ENCODE measurements around the gene SLC4A1. TPM values are rescaled to one million over a fixed set of nuclear protein-coding genes. Genes with fewer than 3 reads are reported as not detected.

SLC4A1 gene
- polyA plus RNA-seq, 3 donors: 6.4 to 11.2 (median 8.5) TPM

- no peak for DNase-seq
Measured at GRCh38 chr17:44206825-44207155, 61.1 kb downstream of the SLC4A1 start.

- DNase-seq: no peak
Measured at GRCh38 chr17:44205962-44206824, 61.7 kb downstream of the SLC4A1 start.

DNA sequence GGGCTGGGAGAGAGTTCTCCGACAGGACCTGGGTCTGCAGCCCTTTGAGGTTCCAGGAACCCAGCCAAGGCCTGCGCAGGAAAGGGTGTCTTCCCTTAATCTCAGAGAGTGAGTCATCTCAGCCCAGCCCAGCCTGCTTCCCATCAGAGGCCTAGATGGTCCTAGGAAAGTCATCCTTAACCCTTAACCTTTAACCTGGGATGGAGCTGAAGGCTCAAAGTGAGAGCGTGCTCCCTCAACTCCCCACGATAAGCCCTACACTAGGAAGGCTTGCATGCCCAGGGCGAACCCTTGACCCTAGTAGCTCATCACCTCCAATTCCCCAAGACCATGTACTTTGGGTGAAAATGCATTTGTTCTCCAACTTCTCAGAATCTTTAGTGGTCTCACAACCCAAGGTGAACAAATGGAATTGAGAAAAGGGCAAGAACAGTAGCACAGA, 63.5 kb downstream of the SLC4A1 start:
- no peak for DNase-seq

- DNase-seq: peak; percentile 34
Measured at GRCh38 chr17:44203731-44204440, 64.0 kb downstream of the SLC4A1 start.

DNA sequence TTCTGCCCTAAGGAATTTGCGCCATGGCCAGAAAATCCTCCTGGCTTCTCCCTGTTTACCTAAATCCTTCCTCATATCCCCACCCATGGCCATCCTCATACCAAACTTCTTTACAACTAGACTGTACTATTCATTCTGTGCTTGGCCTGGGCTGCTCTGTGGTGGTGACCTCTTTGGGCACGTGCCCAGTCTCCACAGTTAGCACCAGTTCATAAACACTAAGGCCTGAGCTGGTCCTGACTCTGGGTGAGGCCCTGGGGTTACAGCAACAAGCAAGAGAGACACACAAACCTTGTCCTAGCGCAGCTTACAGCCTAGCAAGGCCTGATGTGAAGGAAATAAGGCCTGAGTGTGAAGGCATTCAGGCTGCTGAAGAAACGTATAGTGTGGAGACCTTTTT, 65.2 kb downstream of the SLC4A1 start:
- no peak for DNase-seq

GRCh38 chr17:44200478-44201155, 67.3 kb downstream of the SLC4A1 start:
- DNase-seq: peak; percentile 26

DNA sequence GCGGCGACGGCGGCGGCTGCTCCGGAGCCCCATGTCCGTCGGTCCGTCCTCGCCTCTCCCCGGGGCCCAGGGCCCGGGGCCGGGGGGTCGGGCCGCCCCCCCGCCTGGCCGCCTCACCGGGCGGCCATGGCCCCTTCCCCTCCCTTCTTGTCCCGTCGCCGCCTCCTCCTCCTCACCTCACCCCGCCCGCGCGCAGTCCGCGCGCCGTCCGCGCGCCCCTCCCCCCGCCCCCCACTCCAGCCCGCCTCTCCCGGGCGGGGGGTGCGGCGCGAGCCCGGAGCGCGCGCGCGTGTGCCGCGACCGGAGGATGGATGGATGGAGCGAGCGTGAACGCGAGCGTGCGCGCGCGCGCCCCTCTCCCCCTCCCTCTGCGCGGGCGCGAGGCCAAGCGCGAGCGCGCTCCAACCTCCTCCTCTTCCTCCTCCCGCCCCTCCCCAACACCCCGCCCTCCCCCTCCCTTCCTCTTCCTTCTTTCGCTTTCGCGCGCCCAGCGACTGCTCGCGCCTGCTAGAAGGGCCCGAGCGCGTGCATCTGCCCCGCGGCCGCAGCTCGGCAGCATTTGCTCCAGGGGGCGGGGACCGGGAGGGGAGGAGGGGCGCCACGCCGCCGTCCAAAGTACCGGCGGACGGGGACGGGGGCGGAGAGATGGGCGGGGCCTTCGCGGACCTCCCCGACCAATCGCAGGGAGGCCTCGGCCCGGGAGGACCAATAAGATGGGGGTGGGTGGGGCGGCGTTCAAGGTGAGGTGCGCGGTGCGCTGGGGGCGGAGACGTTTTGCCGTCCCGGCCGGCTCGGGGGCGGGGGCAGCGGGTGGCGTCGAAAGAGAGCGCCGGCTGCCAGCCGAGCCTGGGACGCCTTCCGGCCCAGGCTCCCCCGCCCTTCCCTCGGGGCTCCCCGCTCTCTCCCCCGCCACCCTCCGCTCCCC, 68.1 kb downstream of the SLC4A1 start, which contains the start of gene ATXN7L3:
TSS of gene ATXN7L3 (minus strand) at position 332 of the 925 bp plus-strand sequence. CDS start 1,814 bp downstream, outside the sequence.
- peak; percentile 98 for DNase-seq

- DNase-seq: peak; percentile 41
Measured at GRCh38 chr17:44198721-44199552, 69.0 kb downstream of the SLC4A1 start.

Other genes starting within 250 kb of the SLC4A1 start
- gene LSM12, start 201.5 kb downstream of the SLC4A1 start, polyA plus RNA-seq (ENCODE audit: insufficient read length in 3 of 3): 10 to 100 TPM; 38.4 to 41.6 (median 39.2) TPM
- gene G6PC3, start 197.4 kb downstream of the SLC4A1 start, polyA plus RNA-seq (ENCODE audit: insufficient read length in 3 of 3): 10 to 100 TPM; 78.6 to 94.0 (median 92.4) TPM
- gene HDAC5, start 144.5 kb downstream of the SLC4A1 start, polyA plus RNA-seq (ENCODE audit: insufficient read length in 3 of 3): 10 to 100 TPM; 49.4 to 57.4 (median 53.8) TPM
- gene HROB, start 126.2 kb downstream of the SLC4A1 start, polyA plus RNA-seq (ENCODE audit: insufficient read length in 3 of 3): 1 to 10 TPM; 4.8 to 5.8 (median 5.5) TPM
- 1 to 10 TPM; 2.1 to 4.7 (median 4.4) TPM for gene ASB16, start 97.4 kb downstream of the SLC4A1 start, polyA plus RNA-seq (ENCODE audit: insufficient read length in 3 of 3)
- 10 to 100 TPM; 50.3 to 60.8 (median 50.4) TPM for gene TMUB2, start 81.2 kb downstream of the SLC4A1 start, polyA plus RNA-seq (ENCODE audit: insufficient read length in 3 of 3)
- gene ATXN7L3, start 68.3 kb downstream of the SLC4A1 start, polyA plus RNA-seq (ENCODE audit: insufficient read length in 3 of 3): 10 to 100 TPM; 62.8 to 76.8 (median 64.6) TPM
- gene UBTF, start 48.5 kb downstream of the SLC4A1 start, polyA plus RNA-seq (ENCODE audit: insufficient read length in 3 of 3): 100 to 1,000 TPM; 120 to 138 (median 125) TPM
- gene RUNDC3A, start 40.5 kb upstream of the SLC4A1 start, polyA plus RNA-seq (ENCODE audit: insufficient read length in 3 of 3): 1 to 10 TPM; 1.7 to 2.7 (median 1.7) TPM
- gene SLC25A39, start 56.7 kb upstream of the SLC4A1 start, polyA plus RNA-seq (ENCODE audit: insufficient read length in 3 of 3): 100 to 1,000 TPM; 107 to 135 (median 117) TPM
- 100 to 1,000 TPM; 270 to 310 (median 292) TPM for gene GRN, start 77.2 kb upstream of the SLC4A1 start, polyA plus RNA-seq (ENCODE audit: insufficient read length in 3 of 3)
- 10 to 100 TPM; 42.7 to 54.6 (median 49.1) TPM for gene FAM171A2, start 95.7 kb upstream of the SLC4A1 start, polyA plus RNA-seq (ENCODE audit: insufficient read length in 3 of 3)
- gene ITGA2B, start 121.5 kb upstream of the SLC4A1 start, polyA plus RNA-seq (ENCODE audit: insufficient read length in 3 of 3): 1 to 10 TPM; 5.4 to 7.0 (median 5.5) TPM
- 10 to 100 TPM; 37.9 to 62.8 (median 59.8) TPM for gene GPATCH8, start 235.3 kb upstream of the SLC4A1 start, polyA plus RNA-seq (ENCODE audit: insufficient read length in 3 of 3)

Measured in renal pelvis (tissue), 4 donors.